Measurements from ENCODE around the gene LEMD2.

GRCh38 chr6:33820784-33821520, 32.0 kb upstream of the LEMD2 start:
- TF ChIP-seq GATA3 (IDR thresholded peaks at IDR 0.05; ENCODE audit: low read depth, low read length), result no peak
- no peak for TF ChIP-seq GATA2 (IDR thresholded peaks at IDR 0.05; ENCODE audit: low read depth, low read length)

Data from SH-SY5Y (cell line).